GM19395 (cell line): ENCODE measurements around the gene GATAD2B.

ENCODE experiments used
- ATAC-seq: cut with Tn5 transposase; IDR thresholded peaks from one replicate; pipeline ENCODE4 v1.9.1; 2021; ENCODE audit warnings: mild to moderate bottlenecking, moderate library complexity; ENCODE audit not compliant: unreplicated experiment

GATAD2B gene

GRCh38 chr1:153799566-153800465, 123.0 kb downstream of the GATAD2B start:
- no peak for ATAC-seq

- ATAC-seq = no peak
These were observed 123.8 kb downstream of the GATAD2B start for GRCh38 chr1:153799016-153799415.

GRCh38 chr1:153798468-153798780, 124.3 kb downstream of the GATAD2B start:
- ATAC-seq = no peak

- no peak for ATAC-seq
These were observed 125.7 kb downstream of the GATAD2B start for GRCh38 chr1:153796786-153797659.

- no peak for ATAC-seq
These were observed 126.6 kb downstream of the GATAD2B start for GRCh38 chr1:153795934-153796785.

- ATAC-seq = no peak
These were observed 127.4 kb downstream of the GATAD2B start for GRCh38 chr1:153795330-153795837.

- no peak for ATAC-seq
These were observed 128.0 kb downstream of the GATAD2B start for GRCh38 chr1:153794624-153795329.

- ATAC-seq = no peak
These were observed 128.7 kb downstream of the GATAD2B start for GRCh38 chr1:153793973-153794615.

GRCh38 chr1:153793261-153793972, 129.4 kb downstream of the GATAD2B start:
- no peak for ATAC-seq

GRCh38 chr1:153792631-153793041, 130.1 kb downstream of the GATAD2B start:
- ATAC-seq = no peak

GRCh38 chr1:153791648-153792253, 131.0 kb downstream of the GATAD2B start:
- no peak for ATAC-seq

GRCh38 chr1:153790966-153791647, 131.7 kb downstream of the GATAD2B start:
- peak; percentile 87 for ATAC-seq

- ATAC-seq = no peak
These were observed 132.3 kb downstream of the GATAD2B start for GRCh38 chr1:153790313-153790965.

GRCh38 chr1:153789478-153790034, 133.2 kb downstream of the GATAD2B start:
- no peak for ATAC-seq

GRCh38 chr1:153786038-153786790, 136.6 kb downstream of the GATAD2B start:
- no peak for ATAC-seq
